Activated CD8-positive, alpha-beta memory T cell treated with anti-CD3 and anti-CD28 coated beads for 24 hours (primary cell): Measurements from ENCODE around the gene MTARC1.

Experiments
- DNase-seq: peaks from one replicate; pipeline ENCODE4 v3.0.0-alpha.2; 2020

The MTARC1 gene

GRCh38 chr1:220808345-220809186 lies 21.9 kb downstream of the MTARC1 start:
- no peak for DNase-seq

- DNase-seq = no peak
Measured at GRCh38 chr1:220809187-220809550, 22.5 kb downstream of the MTARC1 start.

DNA sequence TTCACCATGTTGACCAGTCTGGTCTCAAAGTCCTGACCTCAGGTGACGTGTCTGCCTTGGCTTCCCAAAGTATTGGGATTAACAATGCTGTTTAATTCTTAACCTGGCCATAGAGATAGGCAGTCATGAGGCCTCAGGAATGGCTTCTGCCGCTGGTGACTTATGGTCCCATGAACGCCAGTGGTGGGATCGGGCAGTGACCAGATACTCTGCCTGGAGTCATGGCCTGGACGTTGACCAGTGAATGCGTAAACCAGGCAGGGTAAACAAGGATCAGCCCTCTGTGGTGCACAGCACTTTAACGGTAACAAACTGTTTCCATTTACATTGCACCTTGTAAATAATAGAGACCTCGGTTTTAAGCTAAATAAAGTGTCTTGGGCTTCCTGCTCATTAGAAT lies 23.0 kb downstream of the MTARC1 start:
- DNase-seq = no peak

DNA sequence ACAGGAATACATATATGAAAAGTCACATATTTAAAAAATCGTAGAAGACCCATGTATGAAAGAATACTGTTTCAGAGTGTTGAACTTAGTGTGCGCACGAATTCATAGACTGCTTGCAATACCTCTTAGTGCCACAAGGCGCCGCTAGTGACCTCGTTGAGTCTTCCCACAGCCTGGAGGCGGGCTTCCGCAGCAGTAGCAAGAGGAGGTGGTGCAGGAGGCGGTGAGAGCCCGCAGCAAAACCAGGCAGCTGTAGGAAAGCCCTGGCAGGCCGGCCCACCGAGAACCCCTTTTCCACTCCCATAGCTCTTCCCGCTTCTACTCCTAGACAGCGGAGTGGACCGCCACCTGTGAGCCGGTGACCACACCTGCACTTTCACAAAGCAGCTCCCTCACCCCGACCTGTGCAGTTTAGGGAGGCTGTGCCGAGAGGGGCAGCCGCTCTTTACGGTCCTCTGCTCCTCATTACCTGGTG lies 23.5 kb downstream of the MTARC1 start:
- peak; percentile 82 for DNase-seq

DNA sequence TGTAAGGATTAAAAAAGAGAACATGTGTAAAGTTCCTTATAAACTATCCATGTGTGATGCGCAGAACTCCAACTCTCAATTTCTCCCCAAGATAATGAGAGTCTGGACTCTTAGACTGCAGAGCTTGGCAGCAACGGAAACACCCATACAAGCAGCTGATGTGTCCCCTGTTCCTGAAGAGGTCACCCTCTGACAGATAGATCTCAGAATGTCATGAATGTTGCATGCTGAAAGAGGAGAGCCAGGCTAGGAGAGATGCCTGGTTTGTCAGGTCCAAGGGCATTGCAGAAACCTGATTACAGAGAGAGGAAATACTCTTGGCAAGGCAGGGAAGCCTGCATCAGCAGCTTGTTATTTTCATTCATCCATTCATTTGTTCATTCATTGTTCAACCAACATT lies 24.2 kb downstream of the MTARC1 start:
- no peak for DNase-seq

DNA sequence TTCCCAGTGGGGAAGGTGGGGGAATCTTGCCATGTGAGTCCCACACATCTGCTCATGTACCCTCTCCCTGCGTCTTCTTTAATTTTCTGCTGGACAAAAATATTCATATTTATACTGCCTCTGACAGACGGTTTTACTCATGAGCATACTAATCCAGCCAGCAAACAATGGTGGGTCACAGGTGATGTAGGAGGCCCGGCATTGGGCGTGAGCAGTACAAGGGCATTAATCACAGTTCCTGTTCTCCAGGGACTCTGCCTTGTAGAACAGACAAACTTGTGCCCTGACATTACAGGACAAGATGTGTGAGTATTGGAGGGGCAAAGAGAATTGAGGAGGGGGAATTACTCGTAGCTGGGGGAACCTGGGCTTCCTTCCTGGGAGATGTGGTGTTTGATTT lies 25.0 kb downstream of the MTARC1 start:
- no peak for DNase-seq

- DNase-seq = no peak
Measured at GRCh38 chr1:220812308-220812707, 25.6 kb downstream of the MTARC1 start.

- no peak for DNase-seq
Measured at GRCh38 chr1:220813013-220813412, 26.3 kb downstream of the MTARC1 start.

GRCh38 chr1:220815409-220815808 lies 28.7 kb downstream of the MTARC1 start:
- DNase-seq = no peak

DNA sequence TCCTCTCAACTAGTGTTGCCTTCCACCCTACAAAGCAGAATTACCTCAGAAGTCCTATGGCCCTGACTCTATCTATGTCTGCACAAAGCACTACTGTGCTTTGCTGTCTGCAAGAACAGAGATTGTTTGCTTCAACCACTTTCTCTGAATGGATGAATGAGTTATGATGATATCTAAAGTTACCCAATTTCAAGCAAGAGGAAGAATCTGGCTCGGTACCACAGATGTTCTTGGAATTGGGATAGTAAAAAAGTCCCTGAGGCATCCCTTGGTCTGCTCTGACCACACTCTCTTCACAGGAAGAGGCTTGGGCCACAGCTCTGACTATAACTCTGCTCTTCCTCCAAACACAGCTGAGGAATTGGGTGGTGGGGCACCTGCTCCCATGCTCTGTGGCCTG lies 31.2 kb downstream of the MTARC1 start:
- no peak for DNase-seq

DNA sequence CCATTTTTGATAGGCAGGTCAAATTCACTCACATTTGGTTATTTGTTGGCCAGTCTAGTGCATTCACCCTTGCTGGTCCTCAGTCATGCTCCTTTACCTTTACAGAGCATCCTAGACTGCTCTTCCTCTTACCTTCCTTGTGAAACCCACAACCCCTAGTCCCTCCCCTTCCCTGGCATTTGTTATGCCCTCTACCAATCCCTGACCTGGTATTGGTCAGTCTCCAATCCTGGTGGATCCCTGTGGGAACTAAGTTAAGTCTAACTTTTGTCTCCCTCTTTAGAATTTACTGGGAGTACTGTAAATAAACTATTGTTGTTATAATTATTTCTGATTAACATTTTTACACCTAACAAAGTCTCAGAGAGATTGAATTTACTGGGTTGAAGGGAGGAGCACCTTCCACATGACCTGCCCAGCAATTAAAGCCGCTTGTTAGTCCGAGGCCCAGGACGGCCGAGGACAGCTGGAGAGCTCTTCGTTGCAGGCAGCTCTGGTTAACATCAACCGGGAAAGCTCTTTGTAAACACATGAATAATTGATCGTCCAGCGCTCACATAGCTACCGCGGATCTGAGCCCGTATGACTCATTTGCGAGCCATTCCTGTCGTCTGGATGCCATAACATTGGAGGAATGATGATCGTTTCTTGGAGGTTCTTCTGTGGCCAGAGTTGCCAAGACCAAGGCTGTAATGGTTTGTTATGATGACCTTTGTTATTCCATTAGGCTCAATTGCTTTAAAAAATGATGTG lies 31.9 kb downstream of the MTARC1 start:
- no peak for DNase-seq

- no peak for DNase-seq
Measured at GRCh38 chr1:220819467-220820026, 32.8 kb downstream of the MTARC1 start.

- DNase-seq = no peak
Measured at GRCh38 chr1:220824031-220824989, 37.6 kb downstream of the MTARC1 start.

GRCh38 chr1:220825819-220826551 lies 39.3 kb downstream of the MTARC1 start:
- no peak for DNase-seq

DNA sequence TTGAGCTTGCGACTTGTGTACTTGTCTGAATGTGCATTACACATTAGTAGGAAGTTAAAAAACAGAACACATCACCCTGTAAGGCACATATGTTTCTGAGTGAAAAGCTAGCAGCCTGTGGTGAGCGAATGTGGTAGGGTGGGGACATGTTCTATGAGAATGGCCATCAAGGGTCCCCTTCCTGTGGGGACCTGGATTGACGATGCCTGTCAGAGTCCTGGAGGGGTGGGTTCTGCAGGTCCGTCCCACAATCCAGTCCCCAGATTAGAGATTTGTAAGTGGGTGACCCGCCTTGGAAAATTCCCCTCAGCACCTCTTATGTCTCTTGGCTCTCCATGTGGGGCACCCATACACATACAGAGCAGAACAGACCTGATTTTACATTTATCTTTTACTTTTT lies 40.0 kb downstream of the MTARC1 start:
- DNase-seq = no peak

- no peak for DNase-seq
Measured at GRCh38 chr1:220827445-220828178, 40.9 kb downstream of the MTARC1 start.

DNA sequence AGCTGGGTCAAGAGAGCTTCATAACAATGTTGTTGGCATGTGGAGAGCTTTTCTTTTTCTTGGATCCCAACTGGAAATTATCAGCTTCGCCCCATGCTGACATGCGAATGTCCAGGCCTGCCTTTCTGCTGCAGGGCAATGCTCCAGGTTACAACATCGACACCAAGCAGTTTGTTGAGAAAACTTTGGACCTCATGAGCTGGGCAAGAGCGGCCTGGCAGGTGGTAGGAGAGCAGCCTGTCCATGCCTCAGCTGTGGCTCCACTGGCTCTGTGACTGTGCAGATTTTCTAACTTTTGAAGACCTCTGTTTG lies 41.4 kb downstream of the MTARC1 start:
- DNase-seq = no peak

DNA sequence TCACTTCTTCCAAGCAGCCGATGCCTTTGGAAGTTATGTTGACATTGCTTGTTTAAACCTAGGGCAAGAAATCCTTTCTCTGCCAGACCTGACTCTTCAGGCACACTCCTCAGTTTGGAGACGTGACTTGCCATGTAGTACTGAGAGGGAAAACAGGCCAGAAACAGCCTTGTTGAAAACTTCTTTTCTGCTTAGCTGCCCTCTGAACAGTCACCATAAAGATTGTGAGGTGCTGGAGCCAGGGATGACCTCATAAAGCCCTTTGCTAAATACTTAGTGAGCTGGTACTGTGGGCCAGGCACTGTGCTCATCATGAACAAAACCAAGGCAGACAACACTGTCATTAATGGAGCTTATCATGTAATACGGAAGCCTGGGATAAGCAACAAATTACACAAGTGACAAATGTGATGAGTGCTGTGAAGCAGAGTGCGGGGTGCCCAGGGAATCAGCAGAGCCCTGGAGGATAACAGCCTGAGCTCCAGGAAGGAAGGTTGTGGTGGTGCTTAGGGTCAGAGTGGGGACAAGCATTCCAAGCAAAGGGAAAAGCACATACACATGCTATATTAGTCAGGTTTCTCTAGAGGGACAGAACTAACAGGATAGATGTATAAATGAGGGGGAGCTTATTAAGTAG lies 42.4 kb downstream of the MTARC1 start:
- DNase-seq = no peak

GRCh38 chr1:220833436-220833835 lies 46.7 kb downstream of the MTARC1 start:
- no peak for DNase-seq

- no peak for DNase-seq
Measured at GRCh38 chr1:220834155-220834870, 47.6 kb downstream of the MTARC1 start.
